Esophagus muscularis mucosa (tissue), 4 donors: ENCODE results near the gene B9D2. TPM values are rescaled to one million over a fixed set of nuclear protein-coding genes. Genes with fewer than 3 reads are reported as not detected.

Experiments
- DNase-seq: peaks from one replicate; pipeline ENCODE4 v3.0.0-alpha.2; 2017; ENCODE audit errors: extremely low spot score
- H3K27ac ChIP-seq, 4 donors: fragments of 200-600 bp; sonication (generic); replicated peaks in 1 of 4; 1 replicate in 3 of 4; 2 replicates in 1 of 4; pipeline ENCODE4 v1.5.1; 2016 to 2019; ENCODE audit warnings: mild to moderate bottlenecking in 1 of 4
- H3K27me3 ChIP-seq, 4 donors: fragments of 200-600 bp; sonication (generic); one replicate each; pipeline versions ENCODE4 v1.5.1 to v1.6.0; 2016 to 2019
- H3K36me3 ChIP-seq, 4 donors: fragments of 200-600 bp; sonication (generic); one replicate each; pipeline ENCODE4 v1.5.1; 2016 to 2019
- H3K4me1 ChIP-seq, 4 donors: fragments of 200-600 bp; sonication (generic); one replicate each; pipeline ENCODE4 v1.5.1; 2016 to 2019
- H3K4me3 ChIP-seq, 4 donors: fragments of 200-600 bp; sonication (generic); 1 replicate in 2 of 4; 2 replicates in 2 of 4; pipeline ENCODE4 v1.5.1; 2016 to 2019; ENCODE audit warnings: mild to moderate bottlenecking in 4 of 4, moderate library complexity in 1 of 4
- H3K9me3 ChIP-seq, 4 donors: fragments of 200-600 bp; sonication (generic); 1 replicate in 3 of 4; 2 replicates in 1 of 4; pipeline ENCODE4 v1.5.1; 2016 to 2019
- CTCF ChIP-seq, 3 experiments: fragments of 200-600 bp in 2 of 3; fragments of 450-650 bp in 1 of 3; sonication (generic) in 2 of 3; IDR thresholded peaks; one replicate each; pipeline ENCODE4 v1.5.1; 2017 to 2019; ENCODE audit warnings: antibody characterized with exemption in 3 of 3, mild to moderate bottlenecking in 2 of 3, moderate library complexity in 1 of 3
- EP300 ChIP-seq: sonication (generic); formaldehyde crosslinking; IDR thresholded peaks from one replicate; pipeline ENCODE4 v1.6.1; 2017; ENCODE audit warnings: antibody characterized with exemption
- POLR2A ChIP-seq: fragments of 450-650 bp; IDR thresholded peaks from one replicate; pipeline ENCODE4 v1.6.1; 2017; ENCODE audit warnings: antibody characterized with exemption, moderate library complexity, mild to moderate bottlenecking, low read depth
- POLR2AphosphoS5 ChIP-seq, 2 donors: sonication (generic); formaldehyde crosslinking; IDR thresholded peaks; one replicate each; pipeline ENCODE4 v1.6.1; 2017; ENCODE audit warnings: antibody characterized with exemption in 2 of 2
- WGBS: methylation state at CpG from one replicate; pipeline ENCODE4 v1.1.5; 2018; 5-methylcytosine and 5-hydroxymethylcytosine counted together
- intact Hi-C: fragments of 100-400 bp; cut with DNase I; formaldehyde crosslinking; loops from one replicate; pipeline ENCODE4 v1.15.1; 2023
- total RNA-seq, 4 donors: library from RNA; depleted of rRNA; stranded (reverse); fragments of >200 nt; gene quantifications; one replicate each; pipeline versions ENCODE4 v1.1.0 to v1.2.1, GENCODE V29; 2016

The B9D2 gene
- total RNA-seq, 4 donors from 2014 or later: 4.9 to 9.3 (median 6.9) TPM

- WGBS: 50% methylated on average over 7 of the region's 7 CpGs
- peaks cover 66 to 71% (median 69%) of the 10 kb centered on the region in 4 donors for H3K4me1 ChIP-seq
- no peak for DNase-seq
Measured at GRCh38 chr19:41323023-41323422, 40.9 kb downstream of the B9D2 start.

GRCh38 chr19:41322451-41322850 is 41.5 kb downstream of the B9D2 start:
- H3K27ac ChIP-seq: peak overlapping the region; percentile 78 to 86 (median 84)
- H3K36me3 ChIP-seq: peaks cover 18 to 53% (median 49%) of the 10 kb centered on the region in 4 donors
- TF ChIP-seq POLR2A: no peak
- TF ChIP-seq CTCF (IDR thresholded peaks at IDR 0.05): no peak
- no peak for TF ChIP-seq POLR2AphosphoS5 (IDR thresholded peaks at IDR 0.05)
- TF ChIP-seq EP300: no peak
- peaks cover 61 to 66% (median 63%) of the 10 kb centered on the region in 4 donors for H3K4me1 ChIP-seq
- 97% methylated on average over 11 of the region's 11 CpGs for WGBS
- no peak for DNase-seq
- intact Hi-C loops: no loop called here
- no peaks in the 10 kb centered on the region for H3K9me3 ChIP-seq
- no peak overlapping the region for H3K4me3 ChIP-seq
- H3K27me3 ChIP-seq: no peaks in the 10 kb centered on the region

More at GRCh38 chr19:41323023-41323422, 40.9 kb downstream of the B9D2 start:
- Histone ChIP-seq H3K36me3 (peaks cover 15 to 49% (median 45%) of the 10 kb centered on the region in 4 donors), H3K27me3 (no peaks in the 10 kb centered on the region), H3K4me3 (no peak overlapping the region), H3K9me3 (no peaks in the 10 kb centered on the region), H3K27ac (peak overlapping the region; percentile 78 to 86 (median 84))
- intact Hi-C loops: no loop called here
- TF ChIP-seq POLR2A: no peak
- no peak for TF ChIP-seq EP300
- TF ChIP-seq CTCF (IDR thresholded peaks at IDR 0.05): no peak
- no peak for TF ChIP-seq POLR2AphosphoS5 (IDR thresholded peaks at IDR 0.05)

- no peak for DNase-seq
- 51% methylated on average over 10 of the region's 10 CpGs for WGBS
- H3K36me3 ChIP-seq: peaks cover 25 to 60% (median 56%) of the 10 kb centered on the region in 4 donors
- peaks cover 54 to 59% (median 57%) of the 10 kb centered on the region in 4 donors for H3K4me1 ChIP-seq
- H3K4me3 ChIP-seq: no peak overlapping the region
- TF ChIP-seq POLR2A: no peak
- TF ChIP-seq CTCF (IDR thresholded peaks at IDR 0.05): peak; percentile 53 to 77 (median 71)
- peak in 1 of 2 donors; percentile 35 for TF ChIP-seq POLR2AphosphoS5 (IDR thresholded peaks at IDR 0.05)
- no peak for TF ChIP-seq EP300
- intact Hi-C loops: no loop called here
- peak overlapping the region; percentile 78 to 86 (median 84) for H3K27ac ChIP-seq
- H3K9me3 ChIP-seq: no peaks in the 10 kb centered on the region
- no peaks in the 10 kb centered on the region for H3K27me3 ChIP-seq
Measured at GRCh38 chr19:41321600-41322270, 42.2 kb downstream of the B9D2 start.

GRCh38 chr19:41321204-41321599 is 42.7 kb downstream of the B9D2 start:
- peaks cover 30 to 65% (median 61%) of the 10 kb centered on the region in 4 donors for H3K36me3 ChIP-seq
- WGBS: 66% methylated on average over 5 of the region's 7 CpGs
- no peak overlapping the region for H3K4me3 ChIP-seq
- no peak for DNase-seq
- TF ChIP-seq POLR2A: no peak
- no peak for TF ChIP-seq EP300
- TF ChIP-seq POLR2AphosphoS5 (IDR thresholded peaks at IDR 0.05): no peak
- no peak for TF ChIP-seq CTCF (IDR thresholded peaks at IDR 0.05)
- no peaks in the 10 kb centered on the region for H3K27me3 ChIP-seq
- peaks cover 48 to 53% (median 51%) of the 10 kb centered on the region in 4 donors for H3K4me1 ChIP-seq
- no peaks in the 10 kb centered on the region for H3K9me3 ChIP-seq
- H3K27ac ChIP-seq: peak overlapping the region in 3 of 4 donors; percentile 83 to 86 (median 84)
- intact Hi-C loops: no loop called here

- peaks cover 42 to 47% (median 45%) of the 10 kb centered on the region in 4 donors for H3K4me1 ChIP-seq
- no peak for DNase-seq
- no peaks in the 10 kb centered on the region for H3K9me3 ChIP-seq
- intact Hi-C loops: no loop called here
- no peaks in the 10 kb centered on the region for H3K27me3 ChIP-seq
- H3K27ac ChIP-seq: no peak overlapping the region
- H3K36me3 ChIP-seq: peaks cover 32 to 71% (median 68%) of the 10 kb centered on the region in 4 donors
- TF ChIP-seq POLR2AphosphoS5 (IDR thresholded peaks at IDR 0.05) (no peak), EP300 (no peak), CTCF (IDR thresholded peaks at IDR 0.05) (no peak), POLR2A (no peak)
- no peak overlapping the region for H3K4me3 ChIP-seq
- WGBS: 95% methylated on average over 3 of the region's 4 CpGs
Measured at GRCh38 chr19:41320568-41320967, 43.4 kb downstream of the B9D2 start.
